GM21360 (cell line): ENCODE measurements around the gene STARD10.

Experiments used
- ATAC-seq: cut with Tn5 transposase; IDR thresholded peaks from one replicate; pipeline ENCODE4 v1.9.1; 2021; ENCODE audit warnings: mild to moderate bottlenecking, moderate library complexity; ENCODE audit not compliant: unreplicated experiment

STARD10 gene

GRCh38 chr11:72781313-72782080 lies 12.3 kb downstream of the STARD10 start:
- ATAC-seq: no peak

DNA sequence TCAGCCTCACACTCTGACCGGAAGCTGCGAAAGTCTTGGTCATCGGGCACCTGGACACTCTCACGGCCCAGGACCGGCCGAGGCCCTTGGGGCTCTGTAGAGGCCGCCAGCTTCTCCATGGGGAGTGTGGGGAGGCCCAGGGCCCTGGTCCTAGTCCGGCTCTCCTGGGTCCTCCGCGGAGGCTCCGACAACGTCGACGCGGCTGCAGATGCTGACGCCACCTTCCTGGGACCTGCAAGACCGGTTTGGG lies 12.9 kb downstream of the STARD10 start:
- ATAC-seq: no peak

GRCh38 chr11:72780296-72781062 lies 13.4 kb downstream of the STARD10 start:
- ATAC-seq: no peak

- ATAC-seq: no peak
Observed at GRCh38 chr11:72779495-72780128, 14.2 kb downstream of the STARD10 start.

DNA sequence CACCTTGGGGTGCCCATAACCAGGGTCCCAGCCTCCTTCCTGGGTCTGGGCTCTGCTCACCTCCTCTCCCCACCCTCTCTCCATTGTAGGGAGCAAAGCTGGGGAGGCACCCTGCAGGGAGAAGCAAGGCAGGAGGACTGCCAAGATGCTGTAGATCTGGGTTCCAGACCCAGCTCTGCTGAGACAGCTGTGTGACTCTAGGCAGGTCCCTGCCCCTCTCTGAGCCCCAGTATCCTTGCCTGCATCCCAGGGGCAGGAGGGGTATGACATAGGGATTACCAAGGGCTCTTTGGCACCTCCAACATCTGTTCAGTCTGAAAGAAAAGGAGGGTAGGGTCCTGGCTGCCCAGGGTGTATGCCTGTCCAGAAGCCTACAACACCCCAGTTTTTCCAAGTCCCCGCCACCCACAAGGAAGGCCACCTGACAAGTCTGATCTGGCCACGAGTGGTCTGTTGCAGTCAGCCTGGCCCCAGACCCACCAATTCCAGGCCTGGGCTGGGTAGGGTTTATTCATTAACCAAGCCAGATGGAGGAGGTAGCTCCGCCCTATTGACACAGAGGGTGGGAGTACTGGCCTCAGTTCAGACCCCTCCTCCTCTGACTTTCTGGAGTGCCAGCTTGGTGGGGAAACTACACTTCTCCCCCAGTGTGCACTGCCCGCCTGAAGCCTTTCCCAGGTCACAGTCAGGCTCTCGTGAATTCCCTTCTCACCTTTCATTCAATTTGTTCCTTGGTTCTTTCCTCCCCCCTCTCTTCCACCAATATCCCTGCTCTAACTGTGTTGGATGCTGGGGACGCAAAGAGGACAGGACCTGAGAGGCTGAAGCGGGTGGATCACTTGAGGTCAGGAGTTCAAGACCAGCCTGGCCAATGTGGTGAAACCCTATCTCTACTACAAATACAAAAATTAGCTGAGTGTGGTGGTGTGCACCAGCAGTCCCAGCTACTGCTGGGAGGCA lies 15.0 kb downstream of the STARD10 start:
- ATAC-seq: no peak

- ATAC-seq: no peak
Observed at GRCh38 chr11:72777755-72778278, 16.0 kb downstream of the STARD10 start.

DNA sequence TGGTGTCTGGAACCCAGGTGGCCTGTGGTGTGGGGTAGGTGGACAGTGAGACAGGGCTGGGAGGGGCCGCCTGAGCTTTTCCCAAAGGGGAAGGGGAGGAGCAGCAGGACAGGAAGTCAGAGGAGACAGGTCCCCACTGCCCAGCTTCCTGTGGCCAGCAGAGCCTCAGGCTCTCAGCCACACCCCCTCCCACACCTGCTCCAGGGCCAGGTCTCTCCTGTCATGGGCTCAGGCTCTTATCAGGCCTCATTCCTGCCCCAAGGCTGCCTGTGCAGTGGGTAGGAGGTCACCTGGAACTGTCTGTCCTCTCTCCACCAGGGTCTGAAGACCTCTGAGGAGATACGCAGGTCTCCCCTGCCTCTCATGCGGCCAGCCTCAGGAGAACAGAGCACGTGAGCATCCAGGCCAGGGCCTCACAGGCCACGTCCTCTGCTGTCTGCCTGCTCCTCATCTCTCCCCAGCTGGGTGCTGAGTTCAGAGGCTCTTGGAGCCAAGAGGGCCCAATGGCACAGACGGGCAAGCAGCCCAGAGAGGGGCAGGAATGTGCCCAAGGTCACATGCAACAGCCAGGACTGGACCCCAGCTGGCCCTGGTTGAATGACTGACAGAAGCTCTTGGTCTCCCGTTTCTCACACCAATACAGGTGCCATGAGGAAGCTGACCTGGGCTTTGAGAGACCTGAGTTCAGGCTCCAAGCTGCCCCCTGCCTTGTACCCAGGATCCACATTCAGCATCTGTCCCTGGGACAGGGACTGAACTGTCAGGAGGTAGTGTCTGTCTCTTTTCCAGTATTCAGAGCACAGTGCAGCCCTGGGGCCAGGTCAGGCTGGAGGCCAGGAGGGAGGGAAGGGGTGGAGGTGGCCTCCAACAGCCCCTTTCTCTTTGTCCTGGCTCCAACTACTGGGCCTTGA lies 16.7 kb downstream of the STARD10 start:
- ATAC-seq: no peak

DNA sequence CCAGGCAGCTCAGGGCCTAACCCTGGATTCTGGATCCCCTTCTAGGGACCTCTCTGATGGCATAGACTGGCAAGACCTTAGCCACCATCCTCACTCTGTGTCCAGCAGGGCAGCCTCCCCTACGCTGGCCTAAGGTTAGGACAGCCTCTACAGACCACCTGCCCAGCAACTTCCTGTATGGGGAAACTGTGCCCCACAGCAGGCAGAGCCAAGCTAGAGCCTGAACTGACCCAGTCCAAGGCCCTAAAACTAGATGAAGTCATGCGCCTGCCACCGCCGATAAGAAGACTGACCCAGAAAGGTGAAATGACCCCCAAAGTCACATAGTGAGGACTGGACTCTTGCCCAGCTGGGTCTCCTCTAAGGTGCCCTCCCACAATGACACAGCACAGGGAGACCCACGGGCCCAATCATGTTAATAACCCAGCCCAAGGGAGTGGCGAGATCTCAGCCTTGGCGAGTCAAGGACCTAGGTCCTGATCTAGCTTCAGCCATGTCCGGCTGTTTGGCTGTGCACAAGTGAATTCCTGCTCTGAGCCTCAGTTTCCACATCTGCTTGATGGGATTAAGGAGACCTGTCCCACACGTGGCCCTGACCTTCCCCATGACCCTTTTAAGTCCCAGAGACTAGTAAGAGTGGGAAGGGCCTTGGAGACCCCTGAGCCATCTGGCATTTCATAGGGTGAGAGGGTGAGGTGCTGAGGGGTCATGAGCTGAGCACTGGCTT lies 17.6 kb downstream of the STARD10 start:
- no peak for ATAC-seq

DNA sequence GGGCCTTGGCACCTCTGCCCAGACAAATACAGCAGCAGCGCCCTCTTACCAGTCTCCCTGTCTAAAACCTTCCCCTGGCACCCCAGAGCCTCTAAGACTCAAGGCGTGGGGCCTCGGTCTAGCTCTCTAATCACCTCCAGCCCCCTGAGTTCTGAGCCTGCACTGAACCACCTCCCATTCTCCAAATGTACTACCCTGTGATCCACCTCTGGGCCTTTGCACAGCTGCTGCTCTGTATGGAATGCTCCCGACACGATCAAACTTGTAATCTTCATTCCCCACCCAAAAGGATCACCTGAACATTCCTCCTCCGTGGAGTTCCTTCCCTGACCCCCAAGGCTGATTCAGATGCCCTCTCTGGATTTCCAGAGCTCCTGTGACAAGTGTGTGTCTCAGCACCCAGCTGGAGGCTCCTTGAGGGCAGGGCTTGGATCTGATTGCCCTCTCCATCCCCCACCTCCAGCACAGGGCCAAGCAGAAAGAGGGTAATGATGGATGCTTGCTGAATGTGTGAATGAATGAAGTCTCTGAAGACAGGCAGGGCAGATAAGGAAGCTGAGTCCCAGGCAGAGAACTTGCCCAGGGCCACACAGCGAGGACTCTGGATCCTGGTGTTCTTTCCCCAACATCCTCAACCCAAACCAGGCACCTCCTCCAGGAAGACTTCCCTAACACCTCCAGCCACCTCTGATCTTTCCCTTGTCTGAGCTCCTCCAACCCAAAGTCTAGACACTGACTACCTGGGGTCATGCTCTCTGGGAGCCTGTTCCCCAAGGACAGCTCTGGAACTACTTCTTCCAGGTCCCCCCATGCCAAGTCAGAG lies 18.3 kb downstream of the STARD10 start:
- ATAC-seq: no peak

- ATAC-seq: no peak
Observed at GRCh38 chr11:72774499-72774898, 19.3 kb downstream of the STARD10 start.

GRCh38 chr11:72773696-72774095 lies 20.2 kb downstream of the STARD10 start:
- no peak for ATAC-seq

DNA sequence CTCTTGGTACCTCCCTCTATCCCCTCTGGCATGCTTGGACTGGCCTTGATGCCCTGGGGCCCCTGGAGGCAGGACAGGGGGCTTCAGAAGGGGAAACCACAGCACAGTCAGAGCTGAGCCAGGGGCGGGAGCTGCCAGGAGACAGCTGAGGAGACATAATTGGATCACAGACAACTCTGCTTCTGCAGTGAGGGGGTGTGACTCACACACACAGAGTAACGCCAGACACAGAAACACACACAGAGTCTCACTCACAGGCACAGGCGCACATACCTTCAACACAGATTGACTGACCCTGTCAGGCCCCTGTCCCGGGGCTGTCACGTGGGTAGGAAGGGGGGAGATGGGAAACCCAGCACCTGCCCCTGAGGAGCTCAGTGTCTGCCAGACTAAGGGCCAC lies 20.6 kb downstream of the STARD10 start:
- no peak for ATAC-seq

GRCh38 chr11:72772059-72772458 lies 21.8 kb downstream of the STARD10 start:
- ATAC-seq: no peak

GRCh38 chr11:72771507-72771906 lies 22.3 kb downstream of the STARD10 start:
- no peak for ATAC-seq

DNA sequence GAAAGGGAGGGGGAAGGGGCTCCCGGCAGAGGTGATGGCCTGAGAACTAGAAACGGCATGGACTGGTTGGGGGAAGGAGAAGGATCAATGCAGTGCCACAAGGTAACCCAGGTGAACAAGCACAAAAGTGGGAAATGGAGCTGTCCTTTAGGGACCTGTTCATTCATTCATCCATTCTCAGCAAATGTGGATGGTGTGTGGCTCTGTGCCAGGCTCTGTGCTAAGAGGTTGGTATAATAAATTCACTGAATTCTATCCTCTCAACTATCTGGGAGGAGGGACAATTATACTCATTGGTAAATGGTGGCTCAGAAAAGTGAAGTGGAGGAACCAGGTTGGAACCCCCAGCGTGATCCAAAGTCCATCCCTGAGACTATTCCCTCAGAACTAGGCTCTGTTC lies 23.0 kb downstream of the STARD10 start:
- no peak for ATAC-seq

GRCh38 chr11:72769680-72770079 lies 24.2 kb downstream of the STARD10 start:
- no peak for ATAC-seq

- no peak for ATAC-seq
Observed at GRCh38 chr11:72768581-72768980, 25.3 kb downstream of the STARD10 start.
